ENCODE data around the gene UBP1.
"Not testable (repeated sequence)": the region's sequence is repeated elsewhere in the genome, so short reads cannot be mapped to it uniquely, and the experiment has no call there.

The UBP1 gene

GRCh38 chr3:33433843-33434242 is 6.4 kb downstream of the UBP1 start:
- peaks cover 40% of the 10 kb centered on the region for H4K20me1 ChIP-seq (ENCODE audit: control insufficient read depth, insufficient read depth, low read depth, low read length)
- H3K9me3 ChIP-seq (ENCODE audit: control insufficient read depth, insufficient read depth, low read length), result no peaks in the 10 kb centered on the region
- peaks cover 38% of the 10 kb centered on the region for H3K4me1 ChIP-seq (ENCODE audit: control insufficient read depth, low read length)
- H3K36me3 ChIP-seq (ENCODE audit: control insufficient read depth, low read length), result peaks cover 19% of the 10 kb centered on the region
- no peak for TF ChIP-seq EZH2phosphoT487 (IDR thresholded peaks at IDR 0.05; ENCODE audit: borderline replicate concordance, low read length)
- TF ChIP-seq, protein P1, sequence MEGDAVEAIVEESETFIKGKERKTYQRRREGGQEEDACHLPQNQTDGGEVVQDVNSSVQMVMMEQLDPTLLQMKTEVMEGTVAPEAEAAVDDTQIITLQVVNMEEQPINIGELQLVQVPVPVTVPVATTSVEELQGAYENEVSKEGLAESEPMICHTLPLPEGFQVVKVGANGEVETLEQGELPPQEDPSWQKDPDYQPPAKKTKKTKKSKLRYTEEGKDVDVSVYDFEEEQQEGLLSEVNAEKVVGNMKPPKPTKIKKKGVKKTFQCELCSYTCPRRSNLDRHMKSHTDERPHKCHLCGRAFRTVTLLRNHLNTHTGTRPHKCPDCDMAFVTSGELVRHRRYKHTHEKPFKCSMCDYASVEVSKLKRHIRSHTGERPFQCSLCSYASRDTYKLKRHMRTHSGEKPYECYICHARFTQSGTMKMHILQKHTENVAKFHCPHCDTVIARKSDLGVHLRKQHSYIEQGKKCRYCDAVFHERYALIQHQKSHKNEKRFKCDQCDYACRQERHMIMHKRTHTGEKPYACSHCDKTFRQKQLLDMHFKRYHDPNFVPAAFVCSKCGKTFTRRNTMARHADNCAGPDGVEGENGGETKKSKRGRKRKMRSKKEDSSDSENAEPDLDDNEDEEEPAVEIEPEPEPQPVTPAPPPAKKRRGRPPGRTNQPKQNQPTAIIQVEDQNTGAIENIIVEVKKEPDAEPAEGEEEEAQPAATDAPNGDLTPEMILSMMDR (IDR thresholded peaks at IDR 0.05; ENCODE audit: low read depth, low read length, poor library complexity, severe bottlenecking), result no peak
- H3K27me3 ChIP-seq (ENCODE audit: control insufficient read depth, low read length), result no peaks in the 10 kb centered on the region
- H3K4me2 ChIP-seq (ENCODE audit: low read length), result no peak overlapping the region
- peaks cover 100% of the 10 kb centered on the region for H3K79me2 ChIP-seq (ENCODE audit: control insufficient read depth, low read length)
- 0 out of 2 replicates have a peak, but pooled peaks cover 3% of the 10 kb centered on the region for H3F3A ChIP-seq (ENCODE audit: control insufficient read depth, insufficient read depth)
- no peak overlapping the region for H3K27ac ChIP-seq (ENCODE audit: low read depth, low read length)
- H3K9me2 ChIP-seq (replicated peaks; ENCODE audit: control insufficient read depth, low read length), result no peaks in the 10 kb centered on the region
- no peak overlapping the region for H3K4me3 ChIP-seq (ENCODE audit: low read length)

GRCh38 chr3:33430571-33430970 is 9.6 kb downstream of the UBP1 start:
- Histone ChIP-seq H3K4me3 (ENCODE audit: low read length) (no peak overlapping the region), H3K27ac (ENCODE audit: low read depth, low read length) (no peak overlapping the region), H3F3A (ENCODE audit: control insufficient read depth, insufficient read depth) (no peaks in the 10 kb centered on the region), H3K27me3 (ENCODE audit: control insufficient read depth, low read length) (no peaks in the 10 kb centered on the region), H4K20me1 (ENCODE audit: control insufficient read depth, insufficient read depth, low read depth, low read length) (peaks cover 11% of the 10 kb centered on the region; the same call in 1 of the 2 replicates), H3K9me3 (ENCODE audit: control insufficient read depth, insufficient read depth, low read length) (no peaks in the 10 kb centered on the region), H3K9me2 (replicated peaks; ENCODE audit: control insufficient read depth, low read length) (no peaks in the 10 kb centered on the region), H3K4me1 (ENCODE audit: control insufficient read depth, low read length) (peaks cover 12% of the 10 kb centered on the region), H3K36me3 (ENCODE audit: control insufficient read depth, low read length) (peaks cover 8% of the 10 kb centered on the region), H3K79me2 (ENCODE audit: control insufficient read depth, low read length) (peaks cover 99% of the 10 kb centered on the region), H3K4me2 (ENCODE audit: low read length) (no peak overlapping the region)
- no peak for TF ChIP-seq EZH2phosphoT487 (IDR thresholded peaks at IDR 0.05; ENCODE audit: borderline replicate concordance, low read length)
- TF ChIP-seq, protein P1 (IDR thresholded peaks at IDR 0.05; ENCODE audit: low read depth, low read length, poor library complexity, severe bottlenecking), result no peak

DNA sequence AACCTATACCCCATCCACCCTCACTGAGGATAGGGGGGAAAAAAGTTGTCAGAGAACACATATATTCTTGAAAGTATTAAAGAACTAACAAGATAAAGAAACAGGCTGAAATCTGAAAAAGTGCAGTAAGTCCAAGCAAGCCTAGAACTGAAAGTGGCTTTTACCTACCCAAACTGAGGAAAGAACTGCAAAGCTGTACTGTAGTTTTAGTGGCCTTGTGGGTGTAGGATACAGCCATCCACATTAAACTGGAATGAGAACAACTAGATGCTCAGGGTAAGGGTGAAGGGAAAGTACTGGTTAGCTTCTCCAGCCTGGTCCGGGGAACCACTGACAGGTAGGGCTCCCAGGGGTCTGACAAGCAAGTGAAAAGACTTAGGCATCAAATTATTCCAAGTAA is 10.1 kb downstream of the UBP1 start:
- no peaks in the 10 kb centered on the region for H3F3A ChIP-seq (ENCODE audit: control insufficient read depth, insufficient read depth)
- no peaks in the 10 kb centered on the region for H3K9me2 ChIP-seq (replicated peaks; ENCODE audit: control insufficient read depth, low read length)
- no peak overlapping the region for H3K4me3 ChIP-seq (ENCODE audit: low read length)
- H3K9me3 ChIP-seq (ENCODE audit: control insufficient read depth, insufficient read depth, low read length), result no peaks in the 10 kb centered on the region
- no peak overlapping the region for H3K27ac ChIP-seq (ENCODE audit: low read depth, low read length)
- peaks cover 99% of the 10 kb centered on the region for H3K79me2 ChIP-seq (ENCODE audit: control insufficient read depth, low read length)
- peaks cover 9% of the 10 kb centered on the region; the same call in 1 of the 2 replicates for H4K20me1 ChIP-seq (ENCODE audit: control insufficient read depth, insufficient read depth, low read depth, low read length)
- TF ChIP-seq, protein P1 (IDR thresholded peaks at IDR 0.05; ENCODE audit: low read depth, low read length, poor library complexity, severe bottlenecking), result no peak
- no peak for TF ChIP-seq EZH2phosphoT487 (IDR thresholded peaks at IDR 0.05; ENCODE audit: borderline replicate concordance, low read length)
- no peaks in the 10 kb centered on the region for H3K27me3 ChIP-seq (ENCODE audit: control insufficient read depth, low read length)
- peaks cover 10% of the 10 kb centered on the region for H3K36me3 ChIP-seq (ENCODE audit: control insufficient read depth, low read length)
- peaks cover 11% of the 10 kb centered on the region; the same call in 1 of the 2 replicates for H3K4me1 ChIP-seq (ENCODE audit: control insufficient read depth, low read length)
- no peak overlapping the region for H3K4me2 ChIP-seq (ENCODE audit: low read length)

DNA sequence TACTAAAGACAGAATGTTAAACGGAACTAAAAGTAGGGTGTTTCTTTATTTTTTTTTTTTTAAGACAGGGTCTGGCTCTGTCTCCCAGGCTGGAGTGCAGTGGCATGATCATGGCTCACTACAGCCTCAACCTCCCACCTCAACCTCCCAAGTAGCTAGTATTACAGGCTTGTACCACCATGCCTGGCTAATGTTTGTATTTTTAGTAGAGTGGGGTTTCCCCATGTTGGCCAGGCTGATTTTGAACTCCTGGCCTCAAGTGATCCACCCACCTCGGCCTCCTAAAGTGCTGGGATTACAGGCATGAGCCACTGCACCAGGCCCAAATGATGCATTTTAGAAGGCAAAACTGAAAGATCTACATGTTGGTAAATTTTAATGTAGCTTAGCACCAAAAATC is 10.9 kb downstream of the UBP1 start:
- not testable (repeated sequence) for H3K9me3 ChIP-seq (ENCODE audit: control insufficient read depth, insufficient read depth, low read length); H3K4me3 ChIP-seq (ENCODE audit: low read length); H3K9me2 ChIP-seq (replicated peaks; ENCODE audit: control insufficient read depth, low read length); H3F3A ChIP-seq (ENCODE audit: control insufficient read depth, insufficient read depth); H4K20me1 ChIP-seq (ENCODE audit: control insufficient read depth, insufficient read depth, low read depth, low read length); H3K4me2 ChIP-seq (ENCODE audit: low read length); H3K27ac ChIP-seq (ENCODE audit: low read depth, low read length); H3K27me3 ChIP-seq (ENCODE audit: control insufficient read depth, low read length)
- H3K4me1 ChIP-seq (ENCODE audit: control insufficient read depth, low read length), result peaks cover 11% of the 10 kb centered on the region; the same call in 1 of the 2 replicates
- peaks cover 17% of the 10 kb centered on the region for H3K36me3 ChIP-seq (ENCODE audit: control insufficient read depth, low read length)
- H3K79me2 ChIP-seq (ENCODE audit: control insufficient read depth, low read length), result peaks cover 99% of the 10 kb centered on the region

All from DOHH2 (cell line).